ENCODE measurements around the gene IL18BP.

Gene IL18BP

GRCh38 chr11:72006309-72007088, 7.8 kb downstream of the IL18BP start:
- Histone ChIP-seq H3K27ac (ENCODE audit: low read depth, low read length) (no peak overlapping the region), H3K9me2 (replicated peaks; ENCODE audit: insufficient read depth, low read length) (no peaks in the 10 kb centered on the region), H3K9me3 (ENCODE audit: insufficient read depth, low read length) (no peaks in the 10 kb centered on the region), H3K27me3 (ENCODE audit: low read length) (no peaks in the 10 kb centered on the region), H4K20me1 (ENCODE audit: low read depth, low read length) (no peaks in the 10 kb centered on the region), H3K4me3 (ENCODE audit: insufficient read depth, low read length, poor library complexity, severe bottlenecking) (no peak overlapping the region), H3K36me3 (ENCODE audit: low read length) (peaks cover 8% of the 10 kb centered on the region; the same call in 1 of the 2 replicates), H2AFZ (ENCODE audit: low read depth, low read length, severe bottlenecking) (no peak overlapping the region), H3K9ac (ENCODE audit: low read length) (no peak overlapping the region), H3F3A (ENCODE audit: insufficient read depth) (0 out of 2 replicates have a peak, but pooled peaks cover 10% of the 10 kb centered on the region), H3K4me2 (ENCODE audit: low read depth, low read length, poor library complexity, severe bottlenecking) (no peak overlapping the region), H3K79me2 (ENCODE audit: insufficient read depth, low read length) (no peaks in the 10 kb centered on the region)
- no peak for TF ChIP-seq EZH2phosphoT487 (conservative IDR thresholded peaks at IDR 0.05; ENCODE audit: low read length)
- no peak for TF ChIP-seq CTCF (IDR thresholded peaks at IDR 0.05; ENCODE audit: insufficient read depth, low read length, poor library complexity, severe bottlenecking)

GRCh38 chr11:72007089-72007476, 8.4 kb downstream of the IL18BP start:
- Histone ChIP-seq H2AFZ (ENCODE audit: low read depth, low read length, severe bottlenecking) (no peak overlapping the region), H3K9me3 (ENCODE audit: insufficient read depth, low read length) (no peaks in the 10 kb centered on the region), H3F3A (ENCODE audit: insufficient read depth) (0 out of 2 replicates have a peak, but pooled peaks cover 6% of the 10 kb centered on the region), H3K27me3 (ENCODE audit: low read length) (no peaks in the 10 kb centered on the region), H3K9me2 (replicated peaks; ENCODE audit: insufficient read depth, low read length) (no peaks in the 10 kb centered on the region), H3K36me3 (ENCODE audit: low read length) (peaks cover 8% of the 10 kb centered on the region; the same call in 1 of the 2 replicates), H3K9ac (ENCODE audit: low read length) (no peak overlapping the region), H3K27ac (ENCODE audit: low read depth, low read length) (no peak overlapping the region), H3K4me3 (ENCODE audit: insufficient read depth, low read length, poor library complexity, severe bottlenecking) (no peak overlapping the region), H3K79me2 (ENCODE audit: insufficient read depth, low read length) (no peaks in the 10 kb centered on the region), H3K4me2 (ENCODE audit: low read depth, low read length, poor library complexity, severe bottlenecking) (no peak overlapping the region), H4K20me1 (ENCODE audit: low read depth, low read length) (no peaks in the 10 kb centered on the region)
- TF ChIP-seq CTCF (IDR thresholded peaks at IDR 0.05; ENCODE audit: insufficient read depth, low read length, poor library complexity, severe bottlenecking) (no peak), EZH2phosphoT487 (conservative IDR thresholded peaks at IDR 0.05; ENCODE audit: low read length) (no peak)

- Histone ChIP-seq H3K36me3 (ENCODE audit: low read length) (peaks cover 8% of the 10 kb centered on the region; the same call in 1 of the 2 replicates), H3K27ac (ENCODE audit: low read depth, low read length) (no peak overlapping the region), H3K79me2 (ENCODE audit: insufficient read depth, low read length) (no peaks in the 10 kb centered on the region), H4K20me1 (ENCODE audit: low read depth, low read length) (no peaks in the 10 kb centered on the region), H3K9me3 (ENCODE audit: insufficient read depth, low read length) (no peaks in the 10 kb centered on the region), H3K27me3 (ENCODE audit: low read length) (no peaks in the 10 kb centered on the region), H3K9ac (ENCODE audit: low read length) (no peak overlapping the region), H3F3A (ENCODE audit: insufficient read depth) (0 out of 2 replicates have a peak, but pooled peaks cover 1% of the 10 kb centered on the region), H2AFZ (ENCODE audit: low read depth, low read length, severe bottlenecking) (no peak overlapping the region), H3K9me2 (replicated peaks; ENCODE audit: insufficient read depth, low read length) (no peaks in the 10 kb centered on the region), H3K4me3 (ENCODE audit: insufficient read depth, low read length, poor library complexity, severe bottlenecking) (no peak overlapping the region), H3K4me2 (ENCODE audit: low read depth, low read length, poor library complexity, severe bottlenecking) (no peak overlapping the region)
- no peak for TF ChIP-seq CTCF (IDR thresholded peaks at IDR 0.05; ENCODE audit: insufficient read depth, low read length, poor library complexity, severe bottlenecking)
- no peak for TF ChIP-seq EZH2phosphoT487 (conservative IDR thresholded peaks at IDR 0.05; ENCODE audit: low read length)
Measured at GRCh38 chr11:72007587-72007986, 8.9 kb downstream of the IL18BP start.
